ENCODE results near the gene UROD. TPM values are rescaled to one million over a fixed set of nuclear protein-coding genes. Genes with fewer than 3 reads are reported as not detected.
"Not testable (repeated sequence)": the region's sequence is repeated elsewhere in the genome, so short reads cannot be mapped to it uniquely, and the experiment has no call there.

The UROD gene
- total and polyA plus RNA-seq, 11 donors, result 58.2 to 95.8 (median 80.1) TPM

DNA sequence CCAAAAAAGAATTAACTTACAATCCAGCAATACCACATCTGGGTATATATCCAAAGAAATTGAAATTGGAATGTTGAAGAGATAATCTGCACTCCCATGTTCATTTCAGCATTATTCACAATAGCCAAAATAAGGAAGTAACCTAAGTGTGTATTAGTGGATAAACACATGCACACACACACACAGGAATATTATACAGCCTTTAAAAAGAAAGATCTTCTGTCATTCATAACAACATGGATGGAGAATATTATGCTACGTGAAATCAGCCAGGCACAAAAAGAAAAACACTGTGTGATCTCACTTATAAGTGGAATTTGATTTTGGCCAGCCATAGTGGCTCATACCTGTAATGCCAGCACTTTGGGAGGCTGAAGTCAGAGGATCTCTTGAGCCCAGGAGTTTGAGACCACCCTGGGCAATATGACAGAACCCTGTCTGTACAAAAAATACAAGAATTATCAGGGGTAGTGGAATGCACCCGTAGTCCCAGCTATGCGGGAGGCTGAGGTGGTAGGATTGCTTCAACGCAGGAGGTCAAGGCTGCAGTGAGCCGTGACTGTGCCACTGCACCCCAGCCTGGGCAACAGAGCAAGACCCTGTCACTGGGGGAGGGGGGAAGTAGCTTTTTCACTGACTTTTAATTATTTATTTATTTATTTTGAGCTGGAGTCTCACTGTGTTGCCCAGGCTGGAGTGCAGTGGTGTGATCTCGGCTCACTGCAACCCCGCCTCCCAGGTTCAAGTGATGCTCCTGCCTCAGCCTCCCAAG, 16.4 kb upstream of the UROD start:
- 94 to 96% (median 95%) methylated on average over 7 of the region's 7 CpGs for WGBS, 4 donors
- intact Hi-C loops (cut with DNase I), result no loop called here

DNA sequence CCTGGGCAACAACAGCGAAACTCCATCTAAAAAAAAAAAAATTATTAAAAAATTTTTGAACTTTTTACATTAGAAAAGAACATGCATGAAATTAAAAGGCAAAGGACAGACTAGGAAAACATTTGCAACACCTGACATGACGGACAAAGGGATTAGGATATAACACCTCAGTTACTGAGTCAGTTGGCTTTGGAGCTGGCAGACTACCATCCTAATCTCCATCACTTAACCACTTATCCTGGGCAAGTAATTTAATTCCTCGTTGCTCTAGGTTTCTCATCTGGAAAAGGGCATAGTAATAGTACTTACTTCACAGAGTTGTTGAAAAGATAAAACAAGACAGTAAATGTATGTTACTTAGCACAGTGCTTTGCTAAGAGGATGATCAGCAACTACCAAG, 12.8 kb upstream of the UROD start:
- Histone ChIP-seq H3K36me3 (peaks cover 0 to 27% (median 24%) of the 10 kb centered on the region in 9 donors), H3K4me3 (no peak overlapping the region), H3K27ac (no peak overlapping the region), H3K27me3 (no peaks in the 10 kb centered on the region), H3K9me3 (no peaks in the 10 kb centered on the region), H3K4me1 (peaks cover 0 to 17% (median 0%) of the 10 kb centered on the region in 12 donors)
- ATAC-seq (no peak), DNase-seq (no peak)
- no peak for TF ChIP-seq POLR2A (IDR thresholded peaks at IDR 0.05)
- TF ChIP-seq, protein P1, sequence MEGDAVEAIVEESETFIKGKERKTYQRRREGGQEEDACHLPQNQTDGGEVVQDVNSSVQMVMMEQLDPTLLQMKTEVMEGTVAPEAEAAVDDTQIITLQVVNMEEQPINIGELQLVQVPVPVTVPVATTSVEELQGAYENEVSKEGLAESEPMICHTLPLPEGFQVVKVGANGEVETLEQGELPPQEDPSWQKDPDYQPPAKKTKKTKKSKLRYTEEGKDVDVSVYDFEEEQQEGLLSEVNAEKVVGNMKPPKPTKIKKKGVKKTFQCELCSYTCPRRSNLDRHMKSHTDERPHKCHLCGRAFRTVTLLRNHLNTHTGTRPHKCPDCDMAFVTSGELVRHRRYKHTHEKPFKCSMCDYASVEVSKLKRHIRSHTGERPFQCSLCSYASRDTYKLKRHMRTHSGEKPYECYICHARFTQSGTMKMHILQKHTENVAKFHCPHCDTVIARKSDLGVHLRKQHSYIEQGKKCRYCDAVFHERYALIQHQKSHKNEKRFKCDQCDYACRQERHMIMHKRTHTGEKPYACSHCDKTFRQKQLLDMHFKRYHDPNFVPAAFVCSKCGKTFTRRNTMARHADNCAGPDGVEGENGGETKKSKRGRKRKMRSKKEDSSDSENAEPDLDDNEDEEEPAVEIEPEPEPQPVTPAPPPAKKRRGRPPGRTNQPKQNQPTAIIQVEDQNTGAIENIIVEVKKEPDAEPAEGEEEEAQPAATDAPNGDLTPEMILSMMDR (IDR thresholded peaks at IDR 0.05), result no peak
- 73 to 80% (median 76%) methylated on average over 3 of the region's 3 CpGs for WGBS, 4 donors
- intact Hi-C loops (cut with DNase I), result no loop called here

More for the DNA sequence above, 16.4 kb upstream of the UROD start:
- ATAC-seq, result no peak
- H3K4me1 ChIP-seq, result peaks cover 0 to 11% (median 0%) of the 10 kb centered on the region in 12 donors
- H3K36me3 ChIP-seq, result no peaks in the 10 kb centered on the region
- no peak for TF ChIP-seq POLR2A (IDR thresholded peaks at IDR 0.05)
- TF ChIP-seq, protein P1 (IDR thresholded peaks at IDR 0.05), result no peak
- no peak overlapping the region for H3K27ac ChIP-seq
- H3K9me3 ChIP-seq, result no peaks in the 10 kb centered on the region
- no peak overlapping the region for H3K4me3 ChIP-seq
- H3K27me3 ChIP-seq, result no peaks in the 10 kb centered on the region
- DNase-seq, result no peak

DNA sequence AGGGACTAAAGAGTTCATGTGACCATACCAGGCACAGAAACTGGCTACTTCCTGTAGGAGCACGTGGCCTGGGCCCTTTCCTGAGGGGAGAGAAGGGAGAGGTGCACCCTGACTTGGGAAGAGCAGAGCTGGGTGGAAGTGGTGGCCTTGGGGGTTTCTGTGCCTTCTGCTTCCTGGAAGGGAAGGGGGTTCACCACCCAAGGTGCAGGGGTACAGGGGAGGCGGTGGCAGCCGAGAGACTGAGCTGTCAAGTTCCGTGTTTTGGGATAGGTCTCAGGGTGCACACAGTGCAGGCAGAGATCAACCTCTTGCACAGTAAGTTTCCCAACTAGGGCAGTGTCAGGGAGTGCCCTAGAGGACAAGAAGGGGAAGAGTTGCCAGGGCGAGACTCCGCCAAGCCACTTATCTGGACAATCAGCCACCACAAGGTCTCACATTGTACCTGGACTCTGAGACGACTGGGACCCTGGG, 11.0 kb upstream of the UROD start:
- DNase-seq (no peak), ATAC-seq (peak in 3 of 4 donors; percentile 32 to 75 (median 44))
- H3K36me3 ChIP-seq, result peaks cover 0 to 45% (median 42%) of the 10 kb centered on the region in 9 donors
- no peaks in the 10 kb centered on the region for H3K9me3 ChIP-seq
- H3K27me3 ChIP-seq, result no peaks in the 10 kb centered on the region
- peak overlapping the region in 1 of 12 donors; percentile 25 for H3K27ac ChIP-seq
- peaks cover 0 to 13% (median 0%) of the 10 kb centered on the region in 12 donors for H3K4me1 ChIP-seq
- TF ChIP-seq POLR2A (IDR thresholded peaks at IDR 0.05), result no peak
- TF ChIP-seq, protein P1 (IDR thresholded peaks at IDR 0.05), result no peak
- intact Hi-C loops (cut with DNase I), result loop anchor here in 3 of 10 donors (10.0 kb wide), 2 partner anchors 166 to 206 kb away; no protein-coding TSS in a partner anchor
- 69 to 77% (median 75%) methylated on average over 7 of the region's 7 CpGs for WGBS, 4 donors
- no peak overlapping the region for H3K4me3 ChIP-seq

DNA sequence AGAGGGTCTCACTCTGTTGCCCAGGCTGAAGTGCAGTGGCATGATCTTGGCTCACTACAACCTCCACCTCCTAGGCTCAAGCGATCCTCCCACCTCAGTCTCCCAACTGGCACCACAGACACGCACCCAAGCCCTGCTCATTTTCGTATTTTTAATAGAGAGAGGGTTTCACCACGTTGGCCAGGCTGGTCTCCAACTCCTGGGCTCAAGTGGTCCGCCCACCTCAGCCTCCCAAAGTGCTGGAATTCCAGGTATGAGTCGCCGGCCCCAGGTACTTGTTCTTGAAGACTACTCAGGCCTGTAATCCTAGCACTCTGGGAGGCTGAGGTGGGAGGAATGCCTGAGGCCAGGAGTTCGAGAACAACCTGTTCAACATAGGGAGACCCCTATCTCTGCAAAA, 10.5 kb upstream of the UROD start:
- intact Hi-C loops (cut with DNase I), result loop anchor here in 3 of 10 donors (10.0 kb wide), 2 partner anchors 167 to 207 kb away; no protein-coding TSS in a partner anchor
- not testable (repeated sequence) for ATAC-seq, H3K27me3 ChIP-seq, DNase-seq, H3K9me3 ChIP-seq, H3K4me3 ChIP-seq
- 88 to 91% (median 90%) methylated on average over 7 to 8 of the region's 8 CpGs for WGBS, 4 donors
- Histone ChIP-seq H3K4me1 (peaks cover 0 to 13% (median 0%) of the 10 kb centered on the region in 12 donors), H3K36me3 (peaks cover 0 to 49% (median 47%) of the 10 kb centered on the region in 9 donors), H3K27ac (peak overlapping the region in 1 of 12 donors; percentile 25)
